Muscle of leg (tissue), 11 donors: Measurements from ENCODE around the gene SPATA16. TPM values are rescaled to one million over a fixed set of nuclear protein-coding genes. Genes with fewer than 3 reads are reported as not detected.
"Not testable (repeated sequence)": the region's sequence is repeated elsewhere in the genome, so short reads cannot be mapped to it uniquely, and the experiment has no call there.

ENCODE experiments used
- DNase-seq: peaks from one replicate; pipeline ENCODE4 v3.0.0; 2013
- H3K27ac ChIP-seq: one replicate; pipeline ENCODE4 v1.5.1; 2013; ENCODE audit warnings: mild to moderate bottlenecking, low read length, control low read depth
- H3K27me3 ChIP-seq: one replicate; pipeline ENCODE4 v1.6.1; 2013; ENCODE audit warnings: low read length; ENCODE audit not compliant: control insufficient read depth, insufficient read depth
- H3K36me3 ChIP-seq: one replicate; pipeline ENCODE4 v1.6.1; 2013; ENCODE audit warnings: low read length; ENCODE audit not compliant: control insufficient read depth, insufficient read depth
- H3K4me1 ChIP-seq: one replicate; pipeline ENCODE4 v1.6.1; 2013; ENCODE audit warnings: low read length; ENCODE audit not compliant: control insufficient read depth, insufficient read depth
- H3K4me3 ChIP-seq: one replicate; pipeline ENCODE4 v1.5.1; 2013; ENCODE audit warnings: low read length, control low read depth
- H3K9me3 ChIP-seq: replicated peaks from 2 replicates; pipeline ENCODE4 v1.6.1; 2013; ENCODE audit warnings: low read depth, low read length; ENCODE audit not compliant: control insufficient read depth
- WGBS: methylation state at CpG from one replicate; pipeline ENCODE4 v1.1.5; 2013; ENCODE audit warnings: missing lambda C conversion rate; ENCODE audit not compliant: insufficient coverage; 5-methylcytosine and 5-hydroxymethylcytosine counted together
- polyA plus RNA-seq, 8 donors: library from polyadenylated mRNA; unstranded; fragments of 120-200 nt; gene quantifications; one replicate each; pipeline versions ENCODE4 v1.2.1 to v1.2.3, GENCODE V29; 2013; ENCODE audit warnings: inconsistent platforms in 1 of 8, low replicate concordance in 1 of 8; ENCODE audit not compliant: insufficient read length in 8 of 8, insufficient read depth in 1 of 8
- total RNA-seq: library from RNA; stranded (reverse); fragments of 120-200 nt; gene quantifications from one replicate; pipeline ENCODE4 v1.2.4, GENCODE V29; 2013

Gene SPATA16
- total and polyA plus RNA-seq, 9 donors: not detected

- H3K4me1 ChIP-seq: no peaks in the 10 kb centered on the region
- H3K4me3 ChIP-seq: no peak overlapping the region
- DNase-seq: no peak
- H3K27ac ChIP-seq: no peak overlapping the region
- H3K9me3 ChIP-seq: no peaks in the 10 kb centered on the region
- no peaks in the 10 kb centered on the region for H3K27me3 ChIP-seq
- no peaks in the 10 kb centered on the region for H3K36me3 ChIP-seq
These were observed 110.8 kb downstream of the SPATA16 start for GRCh38 chr3:173030273-173030672.

GRCh38 chr3:173028351-173028750 lies 112.7 kb downstream of the SPATA16 start:
- no peaks in the 10 kb centered on the region for H3K36me3 ChIP-seq
- no peak overlapping the region for H3K4me3 ChIP-seq
- no peaks in the 10 kb centered on the region for H3K27me3 ChIP-seq
- no peaks in the 10 kb centered on the region for H3K4me1 ChIP-seq
- no peaks in the 10 kb centered on the region for H3K9me3 ChIP-seq
- H3K27ac ChIP-seq: no peak overlapping the region
- WGBS: no CpG with 5 or more reads among the region's 3 CpGs
- DNase-seq: no peak

- H3K9me3 ChIP-seq: no peaks in the 10 kb centered on the region
These were observed 113.6 kb downstream of the SPATA16 start for GRCh38 chr3:173027429-173027828.

GRCh38 chr3:173025941-173026340 lies 115.1 kb downstream of the SPATA16 start:
- Histone ChIP-seq H3K9me3 (no peaks in the 10 kb centered on the region), H3K27me3 (no peaks in the 10 kb centered on the region), H3K4me1 (no peaks in the 10 kb centered on the region), H3K36me3 (no peaks in the 10 kb centered on the region), H3K4me3 (no peak overlapping the region), H3K27ac (no peak overlapping the region)
- no CpG with 5 or more reads among the region's 5 CpGs for WGBS
- DNase-seq: no peak

More at GRCh38 chr3:173027429-173027828, 113.6 kb downstream of the SPATA16 start:
- Histone ChIP-seq H3K27ac (no peak overlapping the region), H3K4me3 (no peak overlapping the region), H3K4me1 (no peaks in the 10 kb centered on the region), H3K36me3 (no peaks in the 10 kb centered on the region), H3K27me3 (no peaks in the 10 kb centered on the region)
- no CpG with 5 or more reads among the region's 1 CpG for WGBS
- DNase-seq: no peak

GRCh38 chr3:173021547-173022185 lies 119.4 kb downstream of the SPATA16 start:
- H3K27me3 ChIP-seq: no peaks in the 10 kb centered on the region
- DNase-seq: no peak
- H3K4me1 ChIP-seq: no peaks in the 10 kb centered on the region
- H3K27ac ChIP-seq: no peak overlapping the region
- H3K4me3 ChIP-seq: no peak overlapping the region
- H3K36me3 ChIP-seq: no peaks in the 10 kb centered on the region
- no peaks in the 10 kb centered on the region for H3K9me3 ChIP-seq
- WGBS: 73% methylated on average over 1 of the region's 2 CpGs

GRCh38 chr3:173020128-173020527 lies 120.9 kb downstream of the SPATA16 start:
- H3K4me3 ChIP-seq, H3K9me3 ChIP-seq, DNase-seq, H3K27ac ChIP-seq, H3K27me3 ChIP-seq, H3K36me3 ChIP-seq, H3K4me1 ChIP-seq: not testable (repeated sequence)
- WGBS: 100% methylated on average over 6 of the region's 7 CpGs

- Histone ChIP-seq H3K27ac (no peak overlapping the region), H3K4me1 (no peaks in the 10 kb centered on the region), H3K36me3 (no peaks in the 10 kb centered on the region), H3K4me3 (no peak overlapping the region), H3K27me3 (no peaks in the 10 kb centered on the region), H3K9me3 (no peaks in the 10 kb centered on the region)
- DNase-seq: no peak
- WGBS: no CpG with 5 or more reads among the region's 5 CpGs
These were observed 121.7 kb downstream of the SPATA16 start for GRCh38 chr3:173019378-173019777.

- DNase-seq: no peak
- WGBS: no CpG with 5 or more reads among the region's 2 CpGs
- no peaks in the 10 kb centered on the region for H3K9me3 ChIP-seq
These were observed 122.3 kb downstream of the SPATA16 start for GRCh38 chr3:173018758-173019157.

GRCh38 chr3:173013219-173013832 lies 127.7 kb downstream of the SPATA16 start:
- H3K9me3 ChIP-seq: no peaks in the 10 kb centered on the region
- no peak overlapping the region for H3K27ac ChIP-seq
- H3K36me3 ChIP-seq: no peaks in the 10 kb centered on the region
- WGBS: 66% methylated on average over 2 of the region's 3 CpGs
- H3K27me3 ChIP-seq: no peaks in the 10 kb centered on the region
- H3K4me1 ChIP-seq: no peaks in the 10 kb centered on the region
- DNase-seq: no peak
- H3K4me3 ChIP-seq: no peak overlapping the region

More at GRCh38 chr3:173018758-173019157, 122.3 kb downstream of the SPATA16 start:
- H3K4me3 ChIP-seq: no peak overlapping the region
- H3K4me1 ChIP-seq: no peaks in the 10 kb centered on the region
- no peaks in the 10 kb centered on the region for H3K27me3 ChIP-seq
- no peaks in the 10 kb centered on the region for H3K36me3 ChIP-seq
- H3K27ac ChIP-seq: no peak overlapping the region

- WGBS: 84% methylated on average over 6 of the region's 6 CpGs
- Histone ChIP-seq H3K4me3 (no peak overlapping the region), H3K9me3 (no peaks in the 10 kb centered on the region), H3K36me3 (no peaks in the 10 kb centered on the region), H3K27me3 (no peaks in the 10 kb centered on the region), H3K27ac (no peak overlapping the region), H3K4me1 (no peaks in the 10 kb centered on the region)
- DNase-seq: no peak
These were observed 131.6 kb downstream of the SPATA16 start for GRCh38 chr3:173009410-173009809.
